ENCODE measurements around the gene TRIM28. TPM values are rescaled to one million over a fixed set of nuclear protein-coding genes. Genes with fewer than 3 reads are reported as not detected.

Gene TRIM28
- total RNA-seq, 1 experiment from 2014 or later, result 908 TPM

DNA sequence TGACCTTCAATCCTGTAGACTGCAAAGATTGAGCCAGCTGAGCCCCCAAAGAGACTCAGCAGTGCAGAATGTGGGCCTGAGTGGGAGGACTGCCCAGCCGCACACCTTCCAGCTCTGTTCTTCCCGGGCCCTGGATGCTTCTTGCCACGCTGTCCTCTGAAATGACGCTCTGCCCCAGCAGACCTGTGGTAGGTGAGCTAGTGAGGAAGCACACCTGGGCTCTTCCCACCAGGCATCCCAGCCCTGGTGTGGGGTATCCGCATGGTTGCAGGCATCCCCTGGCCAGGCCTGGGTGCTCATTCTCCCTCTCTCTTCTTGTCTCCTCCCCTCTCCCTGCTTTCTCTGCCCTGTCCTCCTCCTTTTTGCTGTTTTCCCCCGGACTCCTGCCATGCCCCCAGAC is 39.1 kb downstream of the TRIM28 start:
- H3K9me2 ChIP-seq (ENCODE audit: insufficient read depth), result no peaks in the 10 kb centered on the region
- peaks cover 3 to 9% of the 10 kb centered on the region in 2 experiments; a peak in 3 of 4 replicates for H3K4me1 ChIP-seq (ENCODE audit: control insufficient read depth in 1 of 2, insufficient read depth in 2 of 2, low read length in 2 of 2)
- no TSS peak for BruUV-seq (replicated peaks)
- POLR2A ChIA-PET, result no interaction called here
- H3K9ac ChIP-seq (ENCODE audit: low read length), result no peak overlapping the region
- DNase-seq (ENCODE audit: low read depth, low spot score), result no peak
- H4K20me1 ChIP-seq (ENCODE audit: insufficient read depth), result no peaks in the 10 kb centered on the region
- H3K27me3 ChIP-seq (ENCODE audit: insufficient read depth, low read length), result no peaks in the 10 kb centered on the region
- no peak overlapping the region for H2AFZ ChIP-seq (ENCODE audit: low read depth, low read length, poor library complexity, severe bottlenecking)
- intact Hi-C loops (cut with micrococcal nuclease), result no loop called here
- no peak overlapping the region for H3K4me2 ChIP-seq (ENCODE audit: low read length)
- no peak for ATAC-seq
- peaks cover 0 to 4% of the 10 kb centered on the region in 2 experiments; a peak in 3 of 4 replicates for H3K36me3 ChIP-seq (ENCODE audit: control insufficient read depth in 1 of 2, insufficient read depth in 2 of 2, low read length in 2 of 2)
- H3K79me2 ChIP-seq (ENCODE audit: insufficient read depth, low read length), result peaks cover 4% of the 10 kb centered on the region
- TF ChIP-seq POLR2A (IDR thresholded peaks at IDR 0.05; ENCODE audit: borderline replicate concordance, extremely low read depth, insufficient read depth, insufficient read length) (no peak), POLR2AphosphoS5 (IDR thresholded peaks at IDR 0.05; ENCODE audit: low read depth, low read length) (no peak), CTCF (IDR thresholded peaks at IDR 0.05 in 2 of 3, conservative IDR thresholded peaks at IDR 0.05 in 1 of 3; ENCODE audit: borderline replicate concordance in 1 of 3, insufficient read depth in 1 of 3, low read depth in 2 of 3, low read length in 2 of 3) (no peak), RAD21 (IDR thresholded peaks at IDR 0.05; ENCODE audit: low read depth) (no peak), EGR1 (IDR thresholded peaks at IDR 0.05; ENCODE audit: low read depth) (no peak), SP1 (IDR thresholded peaks at IDR 0.05; ENCODE audit: low read depth) (no peak), JUND (IDR thresholded peaks at IDR 0.05) (no peak)
- TF ChIP-seq, protein P1, sequence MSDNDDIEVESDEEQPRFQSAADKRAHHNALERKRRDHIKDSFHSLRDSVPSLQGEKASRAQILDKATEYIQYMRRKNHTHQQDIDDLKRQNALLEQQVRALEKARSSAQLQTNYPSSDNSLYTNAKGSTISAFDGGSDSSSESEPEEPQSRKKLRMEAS (IDR thresholded peaks at IDR 0.05), result no peak
- no peak overlapping the region for H3K4me3 ChIP-seq (replicated peaks in 1 of 2; ENCODE audit: low read depth in 1 of 2, low read length in 2 of 2)
- RAD21 ChIA-PET (ENCODE audit: low non-redundant PET in 1 of 2, low total read pairs in 2 of 2, uncharacterized antibody in 2 of 2, unreplicated experiment in 2 of 2), result no interaction called here
- H3K9me3 ChIP-seq (ENCODE audit: control insufficient read depth in 1 of 2, insufficient read depth in 1 of 2, low read depth in 1 of 2, low read length in 2 of 2), result no peaks in the 10 kb centered on the region
- CTCF ChIA-PET, result no interaction called here
- no peak overlapping the region for H3K27ac ChIP-seq (ENCODE audit: low read depth, low read length)

Measured in HCT116 (cell line).